ENCODE results near the gene MIA2. TPM values are rescaled to one million over a fixed set of nuclear protein-coding genes. Genes with fewer than 3 reads are reported as not detected.
"Not testable (repeated sequence)": the region's sequence is repeated elsewhere in the genome, so short reads cannot be mapped to it uniquely, and the experiment has no call there.

Gene MIA2
- total and polyA plus RNA-seq, 9 donors, result 13.3 to 22.9 (median 16.8) TPM

DNA sequence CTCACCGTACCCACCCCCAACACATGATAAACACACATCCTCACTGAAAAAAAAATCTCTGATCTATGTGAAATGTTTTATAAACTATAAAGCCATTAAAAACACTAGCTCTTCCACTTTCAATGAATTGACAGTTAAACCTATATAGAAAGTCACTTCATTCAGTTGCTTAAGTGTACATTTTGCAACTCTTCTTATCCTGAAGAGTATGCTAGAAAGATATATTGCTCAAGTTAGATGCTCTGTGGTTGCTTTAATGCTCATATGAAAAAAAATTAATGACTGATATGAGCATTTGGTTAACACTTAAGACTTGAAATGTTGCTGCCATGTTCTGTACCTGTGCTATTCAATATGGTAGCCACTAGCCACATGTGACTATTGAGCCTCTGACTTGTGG is 21.0 kb upstream of the MIA2 start:
- Histone ChIP-seq H3K27ac (ENCODE audit: low read length) (no peak overlapping the region), H3K4me3 (ENCODE audit: low read length) (no peak overlapping the region), H3K36me3 (ENCODE audit: control insufficient read depth, insufficient read depth, low read length) (no peaks in the 10 kb centered on the region), H3K4me1 (ENCODE audit: control insufficient read depth, insufficient read depth, low read length) (no peaks in the 10 kb centered on the region), H3K27me3 (ENCODE audit: control insufficient read depth, insufficient read depth, low read length) (no peaks in the 10 kb centered on the region), H3K9me3 (replicated peaks; ENCODE audit: control insufficient read depth, low read depth, low read length) (no peaks in the 10 kb centered on the region)
- no CpG with 5 or more reads among the region's 1 CpG for WGBS (ENCODE audit: insufficient coverage)
- DNase-seq, result no peak

DNA sequence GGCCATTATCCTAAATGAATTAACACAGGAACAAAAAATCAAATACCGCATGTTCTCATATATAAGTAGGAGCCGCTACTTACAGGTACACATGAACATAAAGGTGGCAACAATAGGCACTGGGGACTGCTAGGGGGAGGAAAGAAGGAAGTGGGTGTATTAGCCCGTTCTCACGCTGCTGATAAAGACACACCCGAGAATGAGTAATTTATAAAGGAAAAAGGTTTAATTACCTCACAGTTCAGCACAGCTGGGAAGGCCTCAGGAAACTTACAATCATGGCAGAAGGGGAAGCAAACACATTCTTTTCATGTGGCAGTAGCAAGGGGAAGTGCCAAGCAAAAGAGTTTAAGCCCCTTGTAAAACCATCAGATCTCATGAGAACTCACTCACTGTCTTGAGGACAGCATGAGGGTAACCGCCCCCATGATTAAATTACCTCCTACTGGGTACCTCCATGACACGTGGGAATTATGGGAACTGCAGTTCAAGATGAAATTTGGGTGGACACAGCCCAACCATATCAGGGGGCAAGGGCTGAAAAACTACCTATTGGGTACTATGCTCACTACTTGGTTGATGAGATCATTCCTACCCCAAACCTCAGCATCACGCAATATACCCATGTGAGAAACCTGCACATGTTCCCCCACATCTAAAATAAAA is 16.4 kb upstream of the MIA2 start:
- H3K4me3 ChIP-seq (ENCODE audit: low read length), result no peak overlapping the region
- WGBS (ENCODE audit: insufficient coverage), result 58% methylated on average over 3 of the region's 8 CpGs
- H3K36me3 ChIP-seq (ENCODE audit: control insufficient read depth, insufficient read depth, low read length), result no peaks in the 10 kb centered on the region
- no peaks in the 10 kb centered on the region for H3K9me3 ChIP-seq (replicated peaks; ENCODE audit: control insufficient read depth, low read depth, low read length)
- no peaks in the 10 kb centered on the region for H3K4me1 ChIP-seq (ENCODE audit: control insufficient read depth, insufficient read depth, low read length)
- DNase-seq, result no peak
- H3K27ac ChIP-seq (ENCODE audit: low read length), result no peak overlapping the region
- no peaks in the 10 kb centered on the region for H3K27me3 ChIP-seq (ENCODE audit: control insufficient read depth, insufficient read depth, low read length)

DNA sequence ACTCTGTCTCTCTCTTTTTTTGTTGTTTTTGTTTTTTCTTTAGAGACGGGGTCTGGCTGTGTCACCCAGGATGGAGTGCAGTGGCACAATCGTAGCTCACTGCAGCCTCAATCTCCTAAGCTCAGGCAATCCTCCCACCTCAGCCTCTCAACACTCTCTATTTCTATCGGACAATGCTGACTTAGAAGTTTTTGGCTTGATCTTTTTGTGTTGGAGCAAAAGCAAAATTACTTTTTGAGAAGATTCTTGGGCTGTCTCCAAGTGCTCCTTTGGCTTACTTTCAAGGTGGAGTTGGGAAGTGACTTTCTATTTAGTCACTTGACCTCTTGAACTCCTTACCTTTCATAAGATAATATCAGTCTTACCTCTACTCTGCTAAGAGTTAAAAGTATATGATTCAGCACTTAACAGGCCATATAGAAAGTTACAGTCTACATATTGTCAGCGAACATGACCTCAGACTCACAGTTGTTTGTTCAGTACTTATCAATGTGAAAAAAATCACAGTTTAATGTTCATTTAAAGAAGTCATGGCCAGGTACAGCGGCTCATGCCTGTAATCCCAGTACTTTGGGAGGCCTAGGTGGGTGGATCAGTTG is 15.4 kb upstream of the MIA2 start:
- Histone ChIP-seq H3K27me3 (ENCODE audit: control insufficient read depth, insufficient read depth, low read length) (no peaks in the 10 kb centered on the region), H3K27ac (ENCODE audit: low read length) (no peak overlapping the region), H3K9me3 (replicated peaks; ENCODE audit: control insufficient read depth, low read depth, low read length) (no peaks in the 10 kb centered on the region), H3K36me3 (ENCODE audit: control insufficient read depth, insufficient read depth, low read length) (no peaks in the 10 kb centered on the region), H3K4me1 (ENCODE audit: control insufficient read depth, insufficient read depth, low read length) (no peaks in the 10 kb centered on the region), H3K4me3 (ENCODE audit: low read length) (no peak overlapping the region)
- no CpG with 5 or more reads among the region's 5 CpGs for WGBS (ENCODE audit: insufficient coverage)
- DNase-seq, result no peak

DNA sequence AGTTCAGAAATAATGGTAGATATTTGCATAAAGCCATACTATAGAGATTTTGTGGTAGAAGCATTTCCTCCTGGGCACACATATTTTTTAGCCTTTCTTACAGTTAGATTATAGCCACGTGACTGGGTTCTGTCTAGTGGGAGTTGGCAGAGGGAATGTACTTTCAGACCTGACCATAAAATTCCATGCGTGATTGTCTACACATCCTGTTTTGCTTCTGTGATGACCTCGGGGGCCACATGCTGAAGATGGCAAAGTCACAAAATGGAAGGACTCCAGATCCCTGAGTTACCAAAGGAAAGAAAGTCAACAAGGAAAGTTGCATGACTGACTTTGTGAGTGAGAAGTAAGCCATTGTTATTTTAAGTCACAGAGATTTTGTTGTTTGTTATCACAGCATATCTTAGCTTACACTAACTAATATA is 14.6 kb upstream of the MIA2 start:
- H3K9me3 ChIP-seq (replicated peaks; ENCODE audit: control insufficient read depth, low read depth, low read length), result no peaks in the 10 kb centered on the region
- no peak for DNase-seq
- 89% methylated on average over 2 of the region's 3 CpGs for WGBS (ENCODE audit: insufficient coverage)
- H3K27ac ChIP-seq (ENCODE audit: low read length), result no peak overlapping the region
- H3K4me1 ChIP-seq (ENCODE audit: control insufficient read depth, insufficient read depth, low read length), result no peaks in the 10 kb centered on the region
- no peaks in the 10 kb centered on the region for H3K36me3 ChIP-seq (ENCODE audit: control insufficient read depth, insufficient read depth, low read length)
- no peaks in the 10 kb centered on the region for H3K27me3 ChIP-seq (ENCODE audit: control insufficient read depth, insufficient read depth, low read length)
- no peak overlapping the region for H3K4me3 ChIP-seq (ENCODE audit: low read length)

DNA sequence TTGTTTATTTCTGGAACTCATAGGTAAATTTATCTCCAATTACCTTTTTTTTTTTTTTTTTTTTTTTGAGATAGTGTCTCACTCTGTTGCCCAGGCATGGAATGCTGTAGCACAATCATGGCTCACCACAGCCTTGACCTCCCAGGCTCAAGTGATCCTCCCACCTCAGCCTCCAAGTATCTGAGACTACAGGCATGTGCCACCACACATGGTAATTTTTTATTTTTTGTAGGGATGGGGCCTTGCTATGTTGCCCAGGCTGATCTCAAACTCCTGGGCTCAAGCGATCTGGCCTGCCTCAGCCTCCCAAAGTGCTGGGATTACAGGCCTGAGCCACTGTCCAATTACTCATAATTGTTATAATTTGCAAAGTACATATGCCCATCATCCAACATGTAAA is 13.2 kb upstream of the MIA2 start:
- not testable (repeated sequence) for H3K4me1 ChIP-seq (ENCODE audit: control insufficient read depth, insufficient read depth, low read length); H3K9me3 ChIP-seq (replicated peaks; ENCODE audit: control insufficient read depth, low read depth, low read length); H3K4me3 ChIP-seq (ENCODE audit: low read length); DNase-seq; H3K27ac ChIP-seq (ENCODE audit: low read length); H3K27me3 ChIP-seq (ENCODE audit: control insufficient read depth, insufficient read depth, low read length); H3K36me3 ChIP-seq (ENCODE audit: control insufficient read depth, insufficient read depth, low read length)
- no CpG with 5 or more reads among the region's 1 CpG for WGBS (ENCODE audit: insufficient coverage)

DNA sequence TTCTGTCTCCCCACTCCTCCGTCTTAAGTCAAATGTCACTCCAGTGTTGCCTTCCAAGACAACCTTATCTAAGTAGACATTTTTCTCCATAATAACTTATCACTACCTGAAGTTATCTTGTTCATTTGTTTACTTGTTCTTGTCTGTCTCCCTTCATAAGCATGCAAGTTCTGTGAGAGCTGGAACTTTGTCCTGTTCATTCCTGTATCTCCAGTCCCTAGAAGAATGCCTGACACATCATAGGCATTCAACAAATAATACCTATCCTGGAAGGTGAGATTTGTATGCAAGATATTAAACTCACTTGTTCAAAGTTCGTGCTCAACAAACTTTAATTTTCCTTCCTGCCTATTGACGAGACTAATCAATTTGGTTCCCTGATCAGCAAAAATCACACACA is 5.7 kb upstream of the MIA2 start:
- no peaks in the 10 kb centered on the region for H3K27me3 ChIP-seq (ENCODE audit: control insufficient read depth, insufficient read depth, low read length)
- DNase-seq, result no peak
- H3K9me3 ChIP-seq (replicated peaks; ENCODE audit: control insufficient read depth, low read depth, low read length), result no peaks in the 10 kb centered on the region
- no peak overlapping the region for H3K4me3 ChIP-seq (ENCODE audit: low read length)
- H3K27ac ChIP-seq (ENCODE audit: low read length), result no peak overlapping the region
- H3K4me1 ChIP-seq (ENCODE audit: control insufficient read depth, insufficient read depth, low read length), result no peaks in the 10 kb centered on the region
- no peaks in the 10 kb centered on the region for H3K36me3 ChIP-seq (ENCODE audit: control insufficient read depth, insufficient read depth, low read length)
- WGBS (ENCODE audit: insufficient coverage), result 100% methylated on average over 1 of the region's 3 CpGs

DNA sequence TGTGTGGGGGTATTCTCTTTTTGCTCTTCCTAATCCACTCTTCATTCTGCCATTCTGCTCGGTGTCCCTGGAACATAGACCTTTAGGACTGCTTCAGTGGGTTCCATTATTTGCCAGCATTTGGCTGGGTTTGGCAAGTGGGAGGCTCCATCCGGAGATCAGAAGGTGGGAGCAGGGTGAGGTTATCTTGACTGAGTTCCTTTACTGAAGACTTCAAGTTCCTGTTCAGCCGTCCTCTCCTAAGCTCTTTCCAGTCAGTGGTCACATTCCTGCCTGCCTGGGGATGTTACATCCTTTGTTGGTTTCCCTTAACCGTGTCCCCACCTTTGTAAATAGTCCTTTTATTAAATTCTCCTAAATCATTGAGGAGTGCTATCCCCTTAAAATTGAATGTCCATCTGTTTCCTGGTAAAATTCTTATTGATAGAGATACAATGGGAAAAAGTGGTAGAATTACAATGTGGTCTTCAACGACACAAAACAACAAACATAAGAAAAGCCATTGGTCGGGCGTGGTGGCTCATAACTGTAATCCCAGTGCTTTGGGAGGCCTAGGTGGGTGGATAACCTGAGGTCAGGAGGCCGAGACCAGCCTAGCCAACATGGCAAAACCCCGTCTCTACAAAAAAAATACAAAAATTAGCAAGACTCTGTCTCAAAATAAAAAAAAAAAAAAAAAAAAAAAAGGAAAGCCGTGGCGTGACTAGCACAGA is 5.0 kb upstream of the MIA2 start:
- DNase-seq, result no peak
- no peaks in the 10 kb centered on the region for H3K4me1 ChIP-seq (ENCODE audit: control insufficient read depth, insufficient read depth, low read length)
- H3K4me3 ChIP-seq (ENCODE audit: low read length), result no peak overlapping the region
- H3K27ac ChIP-seq (ENCODE audit: low read length), result no peak overlapping the region
- 60% methylated on average over 1 of the region's 11 CpGs for WGBS (ENCODE audit: insufficient coverage)
- H3K9me3 ChIP-seq (replicated peaks; ENCODE audit: control insufficient read depth, low read depth, low read length), result no peaks in the 10 kb centered on the region
- no peaks in the 10 kb centered on the region for H3K36me3 ChIP-seq (ENCODE audit: control insufficient read depth, insufficient read depth, low read length)
- no peaks in the 10 kb centered on the region for H3K27me3 ChIP-seq (ENCODE audit: control insufficient read depth, insufficient read depth, low read length)

DNA sequence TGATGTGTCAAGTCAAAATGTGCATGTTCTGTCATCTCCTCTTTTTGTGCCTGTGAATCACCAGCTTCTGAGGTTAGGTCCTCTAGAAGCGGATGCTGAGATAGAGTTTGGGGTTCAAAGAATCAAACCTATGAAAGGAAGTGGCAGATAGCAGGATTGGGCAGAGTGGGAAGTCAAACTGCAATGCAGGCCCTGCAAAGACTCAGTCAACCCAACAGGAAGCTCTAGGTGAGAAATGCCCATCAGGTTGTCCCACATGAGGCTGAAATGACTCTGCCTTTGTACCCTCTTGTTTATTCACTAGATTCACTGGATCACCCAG is 4.5 kb upstream of the MIA2 start:
- H3K27ac ChIP-seq (ENCODE audit: low read length), result no peak overlapping the region

DNA sequence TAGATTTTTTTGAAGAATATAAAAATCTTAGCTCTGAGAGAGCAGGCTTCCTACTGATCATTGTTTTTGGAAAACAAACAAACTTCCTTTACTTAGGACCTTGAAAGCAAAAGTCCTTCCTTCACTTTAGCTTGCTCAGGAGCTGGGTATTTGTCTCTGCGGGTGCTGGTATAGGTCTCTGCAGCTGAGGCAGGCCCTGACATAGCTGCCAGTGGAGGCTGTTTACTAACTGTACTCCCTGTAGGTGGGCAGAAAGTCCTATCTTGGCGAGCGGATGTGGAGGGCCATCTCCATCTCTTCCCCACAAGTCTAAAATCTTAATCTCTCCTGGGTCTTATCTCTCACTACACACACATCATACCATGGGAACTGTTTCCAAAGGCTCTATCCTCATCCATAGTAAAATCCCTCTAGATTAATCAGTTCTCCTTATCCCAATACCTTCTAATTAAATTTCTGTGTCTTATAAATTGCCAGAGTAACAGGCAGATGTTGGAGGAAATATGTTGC is 4.1 kb upstream of the MIA2 start:
- H3K4me3 ChIP-seq (ENCODE audit: low read length), result no peak overlapping the region
- H3K4me1 ChIP-seq (ENCODE audit: control insufficient read depth, insufficient read depth, low read length), result no peaks in the 10 kb centered on the region
- H3K27ac ChIP-seq (ENCODE audit: low read length), result no peak overlapping the region
- H3K27me3 ChIP-seq (ENCODE audit: control insufficient read depth, insufficient read depth, low read length), result no peaks in the 10 kb centered on the region
- no peaks in the 10 kb centered on the region for H3K36me3 ChIP-seq (ENCODE audit: control insufficient read depth, insufficient read depth, low read length)
- DNase-seq, result no peak
- WGBS (ENCODE audit: insufficient coverage), result 86% methylated on average over 2 of the region's 3 CpGs
- no peaks in the 10 kb centered on the region for H3K9me3 ChIP-seq (replicated peaks; ENCODE audit: control insufficient read depth, low read depth, low read length)

More for the DNA sequence above, 4.5 kb upstream of the MIA2 start:
- Histone ChIP-seq H3K4me1 (ENCODE audit: control insufficient read depth, insufficient read depth, low read length) (no peaks in the 10 kb centered on the region), H3K27me3 (ENCODE audit: control insufficient read depth, insufficient read depth, low read length) (no peaks in the 10 kb centered on the region), H3K9me3 (replicated peaks; ENCODE audit: control insufficient read depth, low read depth, low read length) (no peaks in the 10 kb centered on the region), H3K4me3 (ENCODE audit: low read length) (no peak overlapping the region), H3K36me3 (ENCODE audit: control insufficient read depth, insufficient read depth, low read length) (no peaks in the 10 kb centered on the region)
- WGBS (ENCODE audit: insufficient coverage), result 83% methylated on average over 1 of the region's 1 CpG
- DNase-seq, result no peak

DNA sequence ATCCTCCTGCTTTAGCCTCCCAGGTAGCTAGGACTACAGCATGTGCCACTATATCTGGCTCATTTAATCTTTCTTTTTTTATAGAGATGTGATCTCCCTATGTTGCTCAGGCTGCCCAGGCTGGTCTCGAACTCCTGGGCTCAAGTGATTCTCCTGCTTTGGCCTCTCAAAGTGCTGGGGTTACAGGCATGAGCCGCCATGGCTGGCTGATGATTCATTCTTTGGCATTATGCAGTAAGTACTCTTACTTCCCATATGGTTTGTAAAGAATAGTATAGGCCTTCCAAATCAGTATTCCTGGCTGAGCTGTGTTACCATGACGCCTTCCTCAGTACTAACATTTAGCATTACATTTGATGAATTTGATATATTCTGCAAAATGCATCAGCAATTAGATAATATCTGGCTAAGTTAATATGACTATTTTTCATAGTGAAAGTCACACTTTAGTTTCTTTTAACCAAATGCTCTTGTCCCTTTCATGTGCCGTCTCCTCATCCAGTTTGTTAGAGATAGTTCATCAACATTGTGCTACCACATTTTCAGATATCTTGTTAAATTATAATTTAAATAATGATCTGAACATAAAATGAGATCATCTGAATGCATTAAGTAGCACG is 3.2 kb upstream of the MIA2 start:
- Histone ChIP-seq H3K27me3 (ENCODE audit: control insufficient read depth, insufficient read depth, low read length) (no peaks in the 10 kb centered on the region), H3K4me1 (ENCODE audit: control insufficient read depth, insufficient read depth, low read length) (no peaks in the 10 kb centered on the region), H3K4me3 (ENCODE audit: low read length) (no peak overlapping the region), H3K9me3 (replicated peaks; ENCODE audit: control insufficient read depth, low read depth, low read length) (no peaks in the 10 kb centered on the region), H3K27ac (ENCODE audit: low read length) (no peak overlapping the region), H3K36me3 (ENCODE audit: control insufficient read depth, insufficient read depth, low read length) (no peaks in the 10 kb centered on the region)
- no peak for DNase-seq
- no CpG with 5 or more reads among the region's 5 CpGs for WGBS (ENCODE audit: insufficient coverage)

Data from muscle of leg (tissue), 11 donors.